ENCODE results near the gene ITPR1. TPM values are rescaled to one million over a fixed set of nuclear protein-coding genes. Genes with fewer than 3 reads are reported as not detected.

The ITPR1 gene
- total RNA-seq, 2 donors from 2014 or later = 5.9 TPM

GRCh38 chr3:4724051-4724629, 231.0 kb downstream of the ITPR1 start:
- no peak overlapping the region for H3K4me3 ChIP-seq (ENCODE audit: low read length)
- 85 to 94% methylated on average over 3 to 10 of the region's 10 CpGs for WGBS, 2 experiments (ENCODE audit: insufficient coverage in 1 of 2, insufficient read length in 1 of 2)
- no peak for DNase-seq
- no peaks in the 10 kb centered on the region for H3K4me1 ChIP-seq (ENCODE audit: control insufficient read depth, insufficient read depth, low read length)
- no peak overlapping the region for H3K27ac Mint-ChIP-seq
- no peaks in the 10 kb centered on the region for H3K36me3 ChIP-seq (ENCODE audit: control insufficient read depth, insufficient read depth, low read length)
- H3K9ac ChIP-seq (ENCODE audit: extremely low read depth, low read length, poor library complexity, severe bottlenecking) = no peak overlapping the region
- no peak for TF ChIP-seq CTCF (conservative IDR thresholded peaks at IDR 0.05)
- peaks cover 9% of the 10 kb centered on the region for H3K4me1 Mint-ChIP-seq
- H3K9me3 ChIP-seq (ENCODE audit: control insufficient read depth, low read length) = no peaks in the 10 kb centered on the region
- no peaks in the 10 kb centered on the region for H3K9me3 Mint-ChIP-seq
- H3K4me3 Mint-ChIP-seq = no peak overlapping the region
- H3K36me3 Mint-ChIP-seq (ENCODE audit: low read depth) = no peaks in the 10 kb centered on the region
- H3K27me3 Mint-ChIP-seq (ENCODE audit: insufficient read depth) = peaks cover 3% of the 10 kb centered on the region
- H3K27ac ChIP-seq (ENCODE audit: low read depth, low read length) = no peak overlapping the region
- no peaks in the 10 kb centered on the region for H3K27me3 ChIP-seq (ENCODE audit: control insufficient read depth, insufficient read depth, low read length, poor library complexity, severe bottlenecking)

DNA sequence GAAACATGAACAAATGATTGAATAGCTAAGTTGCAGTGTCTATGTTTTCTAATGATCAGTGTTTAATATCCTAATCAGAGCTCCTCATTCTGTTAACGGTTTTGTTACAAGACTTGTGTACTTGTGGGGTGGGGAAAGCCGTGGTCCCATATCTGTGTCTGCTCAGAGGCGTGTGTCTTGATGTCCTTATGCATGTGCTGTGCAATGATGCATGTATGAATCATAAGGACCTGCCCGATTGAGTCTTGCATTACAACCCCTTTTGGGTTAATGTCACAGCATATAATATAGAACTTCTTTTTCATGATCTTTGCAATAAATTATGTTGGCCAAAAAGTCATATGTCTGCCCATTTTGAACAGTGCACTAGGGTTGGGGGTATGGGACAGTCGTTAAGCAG, 233.4 kb downstream of the ITPR1 start:
- DNase-seq = no peak
- H3K27me3 Mint-ChIP-seq (ENCODE audit: insufficient read depth) = peaks cover 11% of the 10 kb centered on the region
- no peaks in the 10 kb centered on the region for H3K36me3 Mint-ChIP-seq (ENCODE audit: low read depth)
- H3K4me3 Mint-ChIP-seq = no peak overlapping the region
- H3K4me3 ChIP-seq (ENCODE audit: low read length) = no peak overlapping the region
- no peaks in the 10 kb centered on the region for H3K4me1 ChIP-seq (ENCODE audit: control insufficient read depth, insufficient read depth, low read length)
- H3K9me3 ChIP-seq (ENCODE audit: control insufficient read depth, low read length) = no peaks in the 10 kb centered on the region
- H3K9me3 Mint-ChIP-seq = no peaks in the 10 kb centered on the region
- no peak overlapping the region for H3K9ac ChIP-seq (ENCODE audit: extremely low read depth, low read length, poor library complexity, severe bottlenecking)
- H3K27me3 ChIP-seq (ENCODE audit: control insufficient read depth, insufficient read depth, low read length, poor library complexity, severe bottlenecking) = no peaks in the 10 kb centered on the region
- 91 to 92% methylated on average over 4 to 5 of the region's 5 CpGs for WGBS, 2 experiments (ENCODE audit: insufficient coverage in 1 of 2, insufficient read length in 1 of 2)
- TF ChIP-seq CTCF (conservative IDR thresholded peaks at IDR 0.05) = no peak
- H3K4me1 Mint-ChIP-seq = no peaks in the 10 kb centered on the region
- no peaks in the 10 kb centered on the region for H3K36me3 ChIP-seq (ENCODE audit: control insufficient read depth, insufficient read depth, low read length)
- H3K27ac ChIP-seq (ENCODE audit: low read depth, low read length) = no peak overlapping the region
- H3K27ac Mint-ChIP-seq = no peak overlapping the region

DNA sequence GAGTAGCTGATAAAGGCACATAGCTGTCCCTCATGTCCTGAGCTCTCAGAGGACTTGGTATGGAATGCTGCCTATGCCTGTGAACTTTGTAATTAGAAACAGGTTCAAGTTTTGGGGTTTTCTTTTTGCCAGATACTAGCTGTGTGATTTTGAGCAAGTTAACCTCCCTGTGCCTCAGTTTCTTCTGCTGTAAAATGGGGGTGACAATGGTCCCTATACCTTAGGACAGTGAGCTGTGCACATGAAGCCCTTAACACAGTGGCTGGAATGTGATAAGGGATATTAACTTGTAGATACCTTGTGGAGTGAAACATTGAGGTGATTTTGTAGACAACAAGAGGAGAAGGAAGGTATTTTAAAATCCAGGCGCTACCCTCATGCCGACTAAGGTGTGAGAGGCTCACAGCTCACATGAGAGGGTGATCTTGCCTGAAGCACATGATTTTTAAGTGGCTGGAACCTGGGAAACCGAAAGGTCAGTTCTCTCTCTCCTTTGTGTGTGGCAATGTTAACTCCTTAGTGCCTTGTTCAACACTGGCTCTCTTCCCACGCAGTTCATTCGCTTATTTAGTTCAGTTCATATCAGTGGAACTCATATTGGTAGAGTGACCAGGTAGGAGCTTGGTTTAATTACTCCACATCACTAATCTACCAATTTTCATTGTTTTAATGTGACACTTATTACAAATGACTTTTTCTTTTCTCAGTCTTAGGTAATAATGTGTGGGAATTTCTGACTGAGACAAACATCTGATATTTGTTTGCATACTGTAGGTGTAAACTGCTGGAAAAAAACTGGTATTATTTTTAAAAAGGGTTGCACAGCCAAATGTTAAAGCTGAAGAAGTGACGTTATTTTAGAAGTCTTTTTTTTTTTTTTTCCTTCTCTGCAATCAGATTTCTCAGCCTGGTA, 236.2 kb downstream of the ITPR1 start:
- Histone ChIP-seq H3K4me1 (ENCODE audit: control insufficient read depth, insufficient read depth, low read length) (no peaks in the 10 kb centered on the region), H3K36me3 (ENCODE audit: control insufficient read depth, insufficient read depth, low read length) (no peaks in the 10 kb centered on the region), H3K27me3 (ENCODE audit: control insufficient read depth, insufficient read depth, low read length, poor library complexity, severe bottlenecking) (no peaks in the 10 kb centered on the region), H3K4me3 (ENCODE audit: low read length) (no peak overlapping the region), H3K9ac (ENCODE audit: extremely low read depth, low read length, poor library complexity, severe bottlenecking) (no peak overlapping the region), H3K9me3 (ENCODE audit: control insufficient read depth, low read length) (no peaks in the 10 kb centered on the region), H3K27ac (ENCODE audit: low read depth, low read length) (no peak overlapping the region)
- Mint-ChIP-seq H3K9me3 (no peaks in the 10 kb centered on the region), H3K27me3 (ENCODE audit: insufficient read depth) (peaks cover 15% of the 10 kb centered on the region), H3K4me3 (no peak overlapping the region), H3K36me3 (ENCODE audit: low read depth) (no peaks in the 10 kb centered on the region), H3K27ac (no peak overlapping the region), H3K4me1 (no peaks in the 10 kb centered on the region)
- DNase-seq = no peak
- 65 to 70% methylated on average over 5 to 6 of the region's 6 CpGs for WGBS, 2 experiments (ENCODE audit: insufficient coverage in 1 of 2, insufficient read length in 1 of 2)
- TF ChIP-seq CTCF (conservative IDR thresholded peaks at IDR 0.05) = no peak
